Measurements from ENCODE around the gene DEDD2.
A peak's percentile ranks its signal among the peaks of the same experiment; 100 is the strongest.

Gene DEDD2

DNA sequence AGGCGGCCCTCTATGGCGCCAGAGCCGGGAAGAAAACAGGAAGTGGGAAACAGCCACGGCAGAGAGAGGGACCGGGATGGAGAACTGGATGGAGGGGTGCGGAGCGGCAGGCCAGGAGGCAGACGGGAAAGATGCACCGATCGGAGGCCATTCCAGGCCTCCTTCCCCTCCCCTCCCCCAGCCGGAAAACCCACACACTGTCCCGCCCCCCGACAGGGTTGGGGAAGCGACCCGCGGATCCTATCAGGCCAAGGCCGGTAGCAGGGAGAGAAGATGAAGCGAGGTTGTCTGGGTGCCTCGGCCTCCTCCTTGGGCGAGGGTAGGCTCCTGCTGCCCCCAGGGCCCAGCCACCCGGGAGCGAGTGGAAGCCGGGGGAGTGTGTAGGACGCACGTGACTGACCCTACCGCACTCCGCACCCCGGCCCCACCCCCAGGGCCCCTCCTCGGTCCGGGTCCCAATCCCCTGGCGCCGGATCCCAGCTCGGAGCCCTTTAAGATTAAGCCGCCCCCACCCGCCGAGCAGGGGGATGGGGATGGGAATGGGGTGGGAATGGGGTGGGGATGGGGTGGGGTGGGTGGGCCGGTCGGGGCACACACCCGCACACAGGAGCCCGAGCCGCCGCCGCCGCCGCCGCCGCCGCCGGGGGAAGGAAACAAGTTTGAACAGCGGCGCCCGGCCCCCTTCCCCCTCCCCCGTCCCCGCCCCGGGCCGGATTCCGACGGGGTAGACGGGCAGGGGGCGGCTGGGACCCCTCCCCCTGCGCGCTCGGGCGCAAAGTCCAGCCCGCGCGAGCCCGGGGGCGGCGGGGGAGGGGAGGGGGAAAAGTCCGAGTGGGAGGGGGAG, 36.0 kb upstream of the DEDD2 start:
- Histone ChIP-seq H3K4me3 (replicated peaks; ENCODE audit: insufficient read depth, low read length) (peak overlapping the region; percentile 92), H3K27me3 (ENCODE audit: insufficient read depth, poor library complexity, severe bottlenecking) (peaks cover 7% of the 10 kb centered on the region), H3K27ac (replicated peaks) (peak overlapping the region; percentile 94)
- DNase-seq (ENCODE audit: low read depth in 1 of 2, low spot score in 1 of 2) = peak; percentile 65 to 86
- TF ChIP-seq GABPA (IDR thresholded peaks at IDR 0.05; ENCODE audit: low read depth) = no peak
- TF ChIP-seq, protein P1, sequence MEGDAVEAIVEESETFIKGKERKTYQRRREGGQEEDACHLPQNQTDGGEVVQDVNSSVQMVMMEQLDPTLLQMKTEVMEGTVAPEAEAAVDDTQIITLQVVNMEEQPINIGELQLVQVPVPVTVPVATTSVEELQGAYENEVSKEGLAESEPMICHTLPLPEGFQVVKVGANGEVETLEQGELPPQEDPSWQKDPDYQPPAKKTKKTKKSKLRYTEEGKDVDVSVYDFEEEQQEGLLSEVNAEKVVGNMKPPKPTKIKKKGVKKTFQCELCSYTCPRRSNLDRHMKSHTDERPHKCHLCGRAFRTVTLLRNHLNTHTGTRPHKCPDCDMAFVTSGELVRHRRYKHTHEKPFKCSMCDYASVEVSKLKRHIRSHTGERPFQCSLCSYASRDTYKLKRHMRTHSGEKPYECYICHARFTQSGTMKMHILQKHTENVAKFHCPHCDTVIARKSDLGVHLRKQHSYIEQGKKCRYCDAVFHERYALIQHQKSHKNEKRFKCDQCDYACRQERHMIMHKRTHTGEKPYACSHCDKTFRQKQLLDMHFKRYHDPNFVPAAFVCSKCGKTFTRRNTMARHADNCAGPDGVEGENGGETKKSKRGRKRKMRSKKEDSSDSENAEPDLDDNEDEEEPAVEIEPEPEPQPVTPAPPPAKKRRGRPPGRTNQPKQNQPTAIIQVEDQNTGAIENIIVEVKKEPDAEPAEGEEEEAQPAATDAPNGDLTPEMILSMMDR (IDR thresholded peaks at IDR 0.05; ENCODE audit: insufficient read depth, low read length) = no peak
- TF ChIP-seq, protein P2, sequence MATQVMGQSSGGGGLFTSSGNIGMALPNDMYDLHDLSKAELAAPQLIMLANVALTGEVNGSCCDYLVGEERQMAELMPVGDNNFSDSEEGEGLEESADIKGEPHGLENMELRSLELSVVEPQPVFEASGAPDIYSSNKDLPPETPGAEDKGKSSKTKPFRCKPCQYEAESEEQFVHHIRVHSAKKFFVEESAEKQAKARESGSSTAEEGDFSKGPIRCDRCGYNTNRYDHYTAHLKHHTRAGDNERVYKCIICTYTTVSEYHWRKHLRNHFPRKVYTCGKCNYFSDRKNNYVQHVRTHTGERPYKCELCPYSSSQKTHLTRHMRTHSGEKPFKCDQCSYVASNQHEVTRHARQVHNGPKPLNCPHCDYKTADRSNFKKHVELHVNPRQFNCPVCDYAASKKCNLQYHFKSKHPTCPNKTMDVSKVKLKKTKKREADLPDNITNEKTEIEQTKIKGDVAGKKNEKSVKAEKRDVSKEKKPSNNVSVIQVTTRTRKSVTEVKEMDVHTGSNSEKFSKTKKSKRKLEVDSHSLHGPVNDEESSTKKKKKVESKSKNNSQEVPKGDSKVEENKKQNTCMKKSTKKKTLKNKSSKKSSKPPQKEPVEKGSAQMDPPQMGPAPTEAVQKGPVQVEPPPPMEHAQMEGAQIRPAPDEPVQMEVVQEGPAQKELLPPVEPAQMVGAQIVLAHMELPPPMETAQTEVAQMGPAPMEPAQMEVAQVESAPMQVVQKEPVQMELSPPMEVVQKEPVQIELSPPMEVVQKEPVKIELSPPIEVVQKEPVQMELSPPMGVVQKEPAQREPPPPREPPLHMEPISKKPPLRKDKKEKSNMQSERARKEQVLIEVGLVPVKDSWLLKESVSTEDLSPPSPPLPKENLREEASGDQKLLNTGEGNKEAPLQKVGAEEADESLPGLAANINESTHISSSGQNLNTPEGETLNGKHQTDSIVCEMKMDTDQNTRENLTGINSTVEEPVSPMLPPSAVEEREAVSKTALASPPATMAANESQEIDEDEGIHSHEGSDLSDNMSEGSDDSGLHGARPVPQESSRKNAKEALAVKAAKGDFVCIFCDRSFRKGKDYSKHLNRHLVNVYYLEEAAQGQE (IDR thresholded peaks at IDR 0.05; ENCODE audit: insufficient replicate concordance, low read depth) = no peak
- TF ChIP-seq POLR2AphosphoS5 (IDR thresholded peaks at IDR 0.05; ENCODE audit: low read depth) = peak; percentile 46
- TF ChIP-seq SPI1 (IDR thresholded peaks at IDR 0.05; ENCODE audit: borderline replicate concordance, low read depth) = peak; percentile 88

DNA sequence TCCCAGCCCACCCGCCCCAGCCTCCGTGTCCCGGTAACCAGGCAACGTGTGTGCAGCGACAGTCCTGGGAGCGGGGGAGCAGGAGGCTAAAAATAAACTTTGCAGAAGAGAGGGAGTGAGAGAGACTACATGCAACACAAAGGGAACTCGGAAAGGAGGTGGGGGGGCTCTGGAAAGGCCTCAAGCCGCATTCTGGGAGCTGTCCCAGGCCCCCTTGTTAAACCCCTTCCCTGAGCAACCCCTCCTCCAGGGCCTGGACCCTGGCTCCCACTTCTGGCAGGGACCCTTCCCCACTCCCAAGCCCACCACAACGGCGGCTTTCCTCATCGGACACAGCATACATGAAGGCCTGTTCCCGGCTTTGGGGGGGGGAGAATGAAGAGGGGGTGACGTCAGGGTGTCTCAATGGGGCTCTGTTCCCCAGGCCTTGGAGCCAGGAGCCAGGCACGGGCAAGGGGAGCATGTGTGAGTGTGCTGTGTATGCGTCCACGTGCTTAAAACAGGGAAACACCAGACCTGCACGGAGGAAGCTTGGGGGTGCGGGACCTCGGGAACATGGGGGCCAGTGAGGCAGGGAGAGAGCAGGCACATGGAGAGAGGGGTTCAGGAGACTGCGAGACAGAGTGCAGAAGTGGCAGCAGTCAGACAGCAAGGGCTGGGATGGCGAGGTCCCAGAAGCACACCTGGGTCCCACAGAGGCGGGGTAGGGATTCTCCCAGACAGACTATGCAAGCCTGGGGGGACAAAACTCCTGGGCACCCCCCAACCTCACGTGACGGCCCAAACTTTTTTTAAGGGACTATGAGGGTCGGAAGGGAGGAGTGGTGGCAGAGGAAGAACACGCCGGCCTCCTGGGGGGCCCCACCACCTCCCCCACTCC, 35.1 kb upstream of the DEDD2 start:
- DNase-seq (ENCODE audit: low read depth in 1 of 2, low spot score in 1 of 2) = peak; percentile 56 to 62
- Histone ChIP-seq H3K27me3 (ENCODE audit: insufficient read depth, poor library complexity, severe bottlenecking) (peaks cover 7% of the 10 kb centered on the region), H3K27ac (replicated peaks) (peak overlapping the region; percentile 74), H3K4me3 (replicated peaks; ENCODE audit: insufficient read depth, low read length) (peak overlapping the region; percentile 92)
- TF ChIP-seq POLR2AphosphoS5 (IDR thresholded peaks at IDR 0.05; ENCODE audit: low read depth) (peak; percentile 28), SPI1 (IDR thresholded peaks at IDR 0.05; ENCODE audit: borderline replicate concordance, low read depth) (no peak)
- TF ChIP-seq, protein P1 (IDR thresholded peaks at IDR 0.05; ENCODE audit: insufficient read depth, low read length) = no peak

DNA sequence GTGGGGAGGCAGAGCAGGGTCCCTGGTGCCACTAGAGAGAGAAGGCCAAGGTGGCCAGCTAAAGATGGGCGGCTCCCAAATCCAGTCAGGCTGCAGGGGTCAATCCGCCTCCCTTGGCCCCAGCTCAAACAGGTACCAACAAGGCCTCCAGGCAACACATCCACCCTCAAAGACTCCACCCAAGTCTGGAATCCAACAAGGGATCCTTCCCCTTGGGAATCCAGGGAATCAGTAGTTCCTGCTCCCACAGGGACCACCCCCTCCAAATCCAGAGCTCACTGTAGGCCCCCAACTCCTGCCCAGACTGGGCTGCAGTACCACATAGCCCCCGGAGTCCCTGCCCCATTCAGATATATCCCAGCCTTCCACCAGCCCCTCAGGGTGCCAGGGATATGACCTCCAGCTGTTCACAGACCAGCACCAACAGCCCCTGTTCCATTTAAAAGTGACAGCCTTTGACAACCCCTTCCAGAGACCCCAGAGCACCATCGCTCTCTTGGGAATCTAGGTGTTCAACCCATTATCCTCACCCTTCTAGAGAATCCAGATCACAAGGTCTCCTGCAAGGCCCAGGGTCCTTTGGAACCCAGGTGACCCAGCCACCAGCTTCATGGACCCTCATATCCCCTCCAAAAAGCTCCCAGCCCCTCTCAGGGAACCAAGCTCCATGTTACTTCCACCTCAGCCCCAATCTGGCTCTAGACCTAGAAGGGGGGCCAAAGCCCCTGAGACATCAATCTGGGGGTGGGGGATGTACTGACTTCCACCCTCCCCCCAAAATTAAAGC, 34.3 kb upstream of the DEDD2 start:
- peak overlapping the region; percentile 74 for H3K27ac ChIP-seq (replicated peaks)
- peaks cover 7% of the 10 kb centered on the region for H3K27me3 ChIP-seq (ENCODE audit: insufficient read depth, poor library complexity, severe bottlenecking)
- DNase-seq (ENCODE audit: low read depth in 1 of 2, low spot score in 1 of 2) = no peak
- no peak for TF ChIP-seq SPI1 (IDR thresholded peaks at IDR 0.05; ENCODE audit: borderline replicate concordance, low read depth)
- TF ChIP-seq, protein P2 (IDR thresholded peaks at IDR 0.05; ENCODE audit: insufficient replicate concordance, low read depth) = no peak
- TF ChIP-seq GABPA (IDR thresholded peaks at IDR 0.05; ENCODE audit: low read depth) = no peak
- H3K4me3 ChIP-seq (replicated peaks; ENCODE audit: insufficient read depth, low read length) = peak overlapping the region; percentile 92; the same call in 1 of the 2 replicates

All from HL-60 (cell line).